H1 (cell line): ENCODE results near the gene MID1. TPM values are rescaled to one million over a fixed set of nuclear protein-coding genes. Genes with fewer than 3 reads are reported as not detected.

Experiments used
- CHD2 ChIP-seq: IDR thresholded peaks from 2 replicates; pipeline ENCODE4 v1.6.1; 2012; ENCODE audit warnings: low read length, improper control_type of control experiment
- EZH2 ChIP-seq: fragments of 200-600 bp; sonication (generic); IDR thresholded peaks from 2 replicates; pipeline ENCODE4 v1.7.1; 2012; ENCODE audit warnings: low read depth, mild to moderate bottlenecking, moderate library complexity, low read length, inconsistent platforms; ENCODE audit not compliant: severe bottlenecking
- HDAC2 ChIP-seq, 2 experiments: fragments of 300-600 bp in 1 of 2; sonication (generic) in 1 of 2; IDR thresholded peaks; 2 replicates each; pipeline ENCODE4 v1.6.1; 2011 to 2012; ENCODE audit warnings: low read depth in 2 of 2, low read length in 2 of 2, mild to moderate bottlenecking in 2 of 2, moderate library complexity in 2 of 2, borderline replicate concordance in 1 of 2, inconsistent platforms in 1 of 2
- JUND ChIP-seq: IDR thresholded peaks from 2 replicates; pipeline ENCODE4 v1.6.1; 2011; ENCODE audit warnings: mild to moderate bottlenecking, improper control_type of control experiment, low read length
- KDM5A ChIP-seq: fragments of 200-600 bp; IDR thresholded peaks from 2 replicates; pipeline ENCODE4 v1.7.1; 2012; ENCODE audit warnings: mild to moderate bottlenecking, low read length, inconsistent platforms, mixed read lengths
- RNF2 ChIP-seq: fragments of 200-900, 300-1000 bp; sonication (generic); IDR thresholded peaks from 2 replicates; pipeline ENCODE4 v1.7.1; 2016; ENCODE audit warnings: borderline replicate concordance, low read depth, mild to moderate bottlenecking, antibody characterized with exemption, low read length; ENCODE audit not compliant: poor library complexity, severe bottlenecking; ENCODE audit errors: missing control alignments
- polyA plus RNA-seq, 7 experiments: library from polyadenylated mRNA; depleted of rRNA in 3 of 7; stranded (reverse) in 5 of 7; unstranded in 2 of 7; fragments of >200 nt in 5 of 7; fragments of 200-250 nt in 2 of 7; gene quantifications; 1 replicate in 5 of 7; 2 replicates in 1 of 7; 4 replicates in 1 of 7; pipeline versions ENCODE4 v1.2.1 to v1.2.3, GENCODE V29; 2011 to 2013; ENCODE audit warnings: missing spikeins in 2 of 7, mixed read lengths in 2 of 7
- total RNA-seq: library from RNA; stranded (reverse); fragmentation: NEBNext Ultra II Directional; extraction: Animal tissue kit (Norgen Biotek cat#: 25700); gene quantifications from 2 replicates; pipeline ENCODE4 v1.2.1, GENCODE V29; 2021

MID1 gene
- total and polyA plus RNA-seq, 2 of the 8 experiments (the other 6 are each of a cell fraction or from before 2014, with no cell fraction given) = 12.9 to 54.3 TPM

- TF ChIP-seq KDM5A = no peak
- TF ChIP-seq JUND = no peak
- no peak for TF ChIP-seq CHD2
- TF ChIP-seq HDAC2 (IDR thresholded peaks at IDR 0.05; ENCODE audit: borderline replicate concordance in 1 of 2, low read depth in 2 of 2, low read length in 2 of 2) = no peak
- no peak for TF ChIP-seq EZH2
- no peak for TF ChIP-seq RNF2
Observed at GRCh38 chrX:10665681-10666080, 45.3 kb upstream of the MID1 start (continued).
